ENCODE data around the gene WDR38.

DNA sequence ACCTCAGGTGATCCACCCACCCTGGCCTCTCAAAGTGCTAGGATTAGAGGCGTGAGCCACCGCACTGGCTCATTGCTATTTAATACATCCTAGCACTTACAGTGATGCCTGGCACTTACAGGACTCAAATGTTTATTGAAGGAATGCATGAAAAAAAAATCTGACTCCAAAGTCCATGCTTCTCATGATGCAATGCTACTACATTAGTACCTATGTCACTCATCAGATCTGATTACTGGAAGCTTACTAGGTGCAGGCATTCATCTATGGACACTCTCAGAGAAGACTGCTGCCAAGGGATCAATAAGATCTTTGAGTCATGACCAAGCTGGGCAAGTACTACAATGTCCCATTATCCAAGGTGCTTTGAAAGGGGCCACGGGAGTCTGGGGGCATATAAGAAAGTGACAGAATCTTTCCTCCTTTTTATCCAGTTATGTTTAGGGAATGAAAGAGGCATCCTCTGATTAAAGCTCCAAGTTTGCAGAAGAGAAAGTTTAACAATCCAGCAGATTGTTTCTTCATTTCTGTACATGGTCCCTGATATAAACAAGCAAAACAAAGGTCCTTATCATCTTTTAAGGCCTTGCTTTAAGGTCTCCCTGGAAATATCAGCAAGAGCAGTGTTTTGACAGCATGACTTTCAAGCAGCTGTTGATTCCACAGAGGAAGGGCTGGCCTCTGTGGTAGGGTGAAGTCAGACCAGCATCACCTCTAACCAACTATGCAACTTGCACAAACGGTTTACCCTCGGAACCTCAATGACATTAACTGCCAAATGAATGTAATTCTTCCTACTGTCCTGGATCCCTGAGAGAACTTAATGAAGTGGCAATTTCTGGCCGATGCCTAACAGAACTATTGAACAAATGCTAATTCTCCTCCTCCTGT lies 44.6 kb downstream of the WDR38 start:
- TF ChIP-seq, protein P1, sequence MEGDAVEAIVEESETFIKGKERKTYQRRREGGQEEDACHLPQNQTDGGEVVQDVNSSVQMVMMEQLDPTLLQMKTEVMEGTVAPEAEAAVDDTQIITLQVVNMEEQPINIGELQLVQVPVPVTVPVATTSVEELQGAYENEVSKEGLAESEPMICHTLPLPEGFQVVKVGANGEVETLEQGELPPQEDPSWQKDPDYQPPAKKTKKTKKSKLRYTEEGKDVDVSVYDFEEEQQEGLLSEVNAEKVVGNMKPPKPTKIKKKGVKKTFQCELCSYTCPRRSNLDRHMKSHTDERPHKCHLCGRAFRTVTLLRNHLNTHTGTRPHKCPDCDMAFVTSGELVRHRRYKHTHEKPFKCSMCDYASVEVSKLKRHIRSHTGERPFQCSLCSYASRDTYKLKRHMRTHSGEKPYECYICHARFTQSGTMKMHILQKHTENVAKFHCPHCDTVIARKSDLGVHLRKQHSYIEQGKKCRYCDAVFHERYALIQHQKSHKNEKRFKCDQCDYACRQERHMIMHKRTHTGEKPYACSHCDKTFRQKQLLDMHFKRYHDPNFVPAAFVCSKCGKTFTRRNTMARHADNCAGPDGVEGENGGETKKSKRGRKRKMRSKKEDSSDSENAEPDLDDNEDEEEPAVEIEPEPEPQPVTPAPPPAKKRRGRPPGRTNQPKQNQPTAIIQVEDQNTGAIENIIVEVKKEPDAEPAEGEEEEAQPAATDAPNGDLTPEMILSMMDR (IDR thresholded peaks at IDR 0.05) = no peak
- TF ChIP-seq TCF7L2 (IDR thresholded peaks at IDR 0.05; ENCODE audit: low read depth, low read length) (no peak), SIN3A (IDR thresholded peaks at IDR 0.05; ENCODE audit: borderline replicate concordance, insufficient read depth, low read depth, low read length) (no peak)

All from Panc1 (cell line).